GM23248 (cell line): ENCODE measurements around the gene SLC4A8. TPM values are rescaled to one million over a fixed set of nuclear protein-coding genes. Genes with fewer than 3 reads are reported as not detected.

ENCODE experiments used
- DNase-seq: peaks from one replicate; pipeline ENCODE4 v3.0.0-alpha.2; 2015
- H2AFZ ChIP-seq: fragments of 200-600 bp; sonication (generic); 2 replicates; pipeline ENCODE4 v1.6.1; 2016; ENCODE audit warnings: antibody characterized with exemption
- H3F3A ChIP-seq: fragments of 200-600 bp; sonication (generic); 2 replicates; pipeline ENCODE4 v1.6.1; 2016; ENCODE audit warnings: mild to moderate bottlenecking, antibody characterized with exemption, mixed run types; ENCODE audit not compliant: insufficient read depth
- H3K27ac ChIP-seq: fragments of 200-600 bp; sonication (generic); 2 replicates; pipeline ENCODE4 v1.5.1; 2016; ENCODE audit warnings: mild to moderate bottlenecking
- H3K27me3 ChIP-seq: fragments of 200-600 bp; sonication (generic); replicated peaks from 2 replicates; pipeline ENCODE4 v1.6.1; 2016; ENCODE audit warnings: mild to moderate bottlenecking; ENCODE audit not compliant: insufficient read depth
- H3K36me3 ChIP-seq: fragments of 200-600 bp; sonication (generic); 2 replicates; pipeline ENCODE4 v1.6.1; 2016; ENCODE audit warnings: low read depth, mild to moderate bottlenecking
- H3K4me1 ChIP-seq: fragments of 200-600 bp; sonication (generic); 2 replicates; pipeline ENCODE4 v1.6.1; 2016; ENCODE audit warnings: mild to moderate bottlenecking; ENCODE audit not compliant: insufficient read depth
- H3K4me2 ChIP-seq: fragments of 200-600 bp; sonication (generic); one replicate; pipeline ENCODE4 v1.6.1; 2016; ENCODE audit warnings: mild to moderate bottlenecking; ENCODE audit not compliant: unreplicated experiment
- H3K4me3 ChIP-seq: fragments of 200-600 bp; sonication (generic); 2 replicates; pipeline ENCODE4 v1.5.1; 2016; ENCODE audit warnings: mild to moderate bottlenecking
- H3K79me2 ChIP-seq: fragments of 200-600 bp; sonication (generic); 2 replicates; pipeline ENCODE4 v1.6.1; 2016; ENCODE audit warnings: mild to moderate bottlenecking; ENCODE audit not compliant: insufficient read depth
- H3K9ac ChIP-seq: fragments of 200-600 bp; sonication (generic); 2 replicates; pipeline ENCODE4 v1.6.1; 2016; ENCODE audit warnings: mild to moderate bottlenecking
- H3K9me2 ChIP-seq: fragments of 200-600 bp; sonication (generic); 2 replicates; pipeline ENCODE4 v1.6.1; 2016; ENCODE audit warnings: mixed run types, mild to moderate bottlenecking, moderate library complexity; ENCODE audit not compliant: insufficient read depth
- H3K9me3 ChIP-seq: fragments of 200-600 bp; sonication (generic); one replicate; pipeline ENCODE4 v1.6.1; 2017; ENCODE audit warnings: low read depth
- H4K20me1 ChIP-seq: fragments of 200-600 bp; sonication (generic); 2 replicates; pipeline ENCODE4 v1.6.0; 2016; ENCODE audit not compliant: insufficient read depth
- EZH2 ChIP-seq: fragments of 200-600 bp; sonication (generic); IDR thresholded peaks from 2 replicates; pipeline ENCODE4 v1.6.1; 2018; ENCODE audit warnings: antibody characterized with exemption, mild to moderate bottlenecking; ENCODE audit not compliant: insufficient read depth, poor library complexity, severe bottlenecking
- EZH2phosphoT487 ChIP-seq: fragments of 200-600 bp; sonication (generic); IDR thresholded peaks from 2 replicates; pipeline ENCODE4 v1.6.1; 2018; ENCODE audit warnings: antibody characterized with exemption, moderate library complexity, mild to moderate bottlenecking, low read depth; ENCODE audit not compliant: insufficient read depth
- WGBS, 2 experiments: methylation state at CpG; one replicate each; pipeline ENCODE4 v1.1.6; 2015 to 2017; ENCODE audit warnings: low lambda C conversion rate in 2 of 2, low coverage in 1 of 2; ENCODE audit errors: missing lambda C conversion rate in 2 of 2; 5-methylcytosine and 5-hydroxymethylcytosine counted together
- in situ Hi-C: fragments of 300-500 bp; cut with MboI; formaldehyde crosslinking; loops from 2 replicates; pipeline ENCODE4 v1.15.0; 2020
- polyA plus RNA-seq: library from polyadenylated mRNA; unstranded; fragments of >200 nt; fragmentation: Nextera tagmentation; extraction: Ambion mirVana; gene quantifications from 2 replicates; pipeline ENCODE4 v1.2.1, GENCODE V29; 2016
- total RNA-seq: library from RNA; depleted of rRNA; stranded (reverse); fragments of >200 nt; shearing (Covaris generic); gene quantifications from 2 replicates; pipeline ENCODE4 v1.2.3, GENCODE V29; 2014

The SLC4A8 gene
- total and polyA plus RNA-seq, 2 experiments from 2014 or later = 2.6 to 3.1 TPM

DNA sequence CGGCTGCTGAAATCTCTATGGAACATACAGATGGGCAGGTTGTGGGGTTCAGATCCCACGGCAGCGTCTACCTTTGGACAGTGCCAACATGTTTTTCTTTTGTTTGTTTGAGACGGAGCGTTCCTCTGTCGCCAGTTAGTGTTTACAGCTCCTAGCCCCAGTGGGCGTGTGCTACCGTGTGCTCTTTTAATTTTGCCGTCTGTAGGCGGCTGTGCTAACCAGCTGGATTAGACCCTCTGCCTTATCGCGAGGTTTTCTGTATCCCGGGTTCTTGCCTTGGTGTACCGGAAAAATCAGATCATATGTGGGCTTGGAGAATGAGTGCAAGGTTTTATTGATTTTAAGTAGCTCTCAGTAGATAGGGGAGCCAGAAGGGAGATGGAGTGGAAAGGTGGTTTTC, 23.6 kb upstream of the SLC4A8 start:
- TF ChIP-seq EZH2phosphoT487 (no peak), EZH2 (no peak)
- no peaks in the 10 kb centered on the region for H3K79me2 ChIP-seq
- 83% methylated on average over 13 to 14 of the region's 14 CpGs for WGBS, 2 experiments
- H3F3A ChIP-seq = no peaks in the 10 kb centered on the region
- H3K4me3 ChIP-seq = no peak overlapping the region
- no peak overlapping the region for H2AFZ ChIP-seq
- no peaks in the 10 kb centered on the region for H3K36me3 ChIP-seq
- in situ Hi-C loops = no loop called here
- H4K20me1 ChIP-seq = no peaks in the 10 kb centered on the region
- DNase-seq = no peak
- no peaks in the 10 kb centered on the region for H3K9me2 ChIP-seq
- H3K4me1 ChIP-seq = no peaks in the 10 kb centered on the region
- no peak overlapping the region for H3K27ac ChIP-seq
- no peak overlapping the region for H3K4me2 ChIP-seq
- no peak overlapping the region for H3K9ac ChIP-seq
- H3K9me3 ChIP-seq = no peaks in the 10 kb centered on the region
- no peaks in the 10 kb centered on the region for H3K27me3 ChIP-seq

GRCh38 chr12:51401486-51401885, 23.1 kb upstream of the SLC4A8 start:
- no peak overlapping the region for H3K4me2 ChIP-seq
- in situ Hi-C loops = no loop called here
- H3K79me2 ChIP-seq = no peaks in the 10 kb centered on the region
- H3K9me2 ChIP-seq = no peaks in the 10 kb centered on the region
- H3F3A ChIP-seq = no peaks in the 10 kb centered on the region
- no peaks in the 10 kb centered on the region for H3K27me3 ChIP-seq
- H3K27ac ChIP-seq = no peak overlapping the region
- H3K36me3 ChIP-seq = no peaks in the 10 kb centered on the region
- no peak overlapping the region for H3K9ac ChIP-seq
- no peak overlapping the region for H2AFZ ChIP-seq
- no peaks in the 10 kb centered on the region for H3K9me3 ChIP-seq
- TF ChIP-seq EZH2phosphoT487 (no peak), EZH2 (no peak)
- 96 to 97% methylated on average over 11 to 13 of the region's 13 CpGs for WGBS, 2 experiments
- no peak for DNase-seq
- no peaks in the 10 kb centered on the region for H3K4me1 ChIP-seq
- no peaks in the 10 kb centered on the region for H4K20me1 ChIP-seq
- H3K4me3 ChIP-seq = no peak overlapping the region

DNA sequence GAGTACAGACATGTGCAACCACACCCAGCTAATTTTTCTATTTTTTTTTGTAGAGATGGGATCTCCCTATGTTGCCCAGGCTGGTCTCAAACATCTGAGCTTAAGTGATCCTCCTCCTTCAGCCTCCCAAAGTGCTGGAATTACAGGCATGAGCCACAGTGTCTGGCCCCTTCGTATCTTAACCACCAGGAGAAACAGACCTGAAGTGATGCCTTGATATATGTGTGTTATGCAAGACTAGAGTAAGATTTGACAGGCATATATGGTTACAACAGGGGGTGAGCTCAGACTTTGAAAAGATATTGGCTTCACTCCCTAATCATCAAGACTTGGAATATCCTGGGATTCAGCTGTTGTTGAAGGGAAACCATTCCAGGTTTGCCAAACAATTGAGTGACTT, 22.7 kb upstream of the SLC4A8 start:
- Histone ChIP-seq H3F3A (no peaks in the 10 kb centered on the region), H3K4me1 (no peaks in the 10 kb centered on the region), H3K27me3 (no peaks in the 10 kb centered on the region), H3K36me3 (no peaks in the 10 kb centered on the region), H3K9ac (no peak overlapping the region), H4K20me1 (no peaks in the 10 kb centered on the region), H3K27ac (no peak overlapping the region), H3K4me2 (no peak overlapping the region), H3K9me2 (no peaks in the 10 kb centered on the region), H3K79me2 (no peaks in the 10 kb centered on the region), H3K4me3 (no peak overlapping the region), H2AFZ (no peak overlapping the region), H3K9me3 (no peaks in the 10 kb centered on the region)
- in situ Hi-C loops = no loop called here
- TF ChIP-seq EZH2phosphoT487 (no peak), EZH2 (no peak)
- WGBS, 2 experiments = 0% methylated on average over 1 of the region's 1 CpG
- DNase-seq = no peak

DNA sequence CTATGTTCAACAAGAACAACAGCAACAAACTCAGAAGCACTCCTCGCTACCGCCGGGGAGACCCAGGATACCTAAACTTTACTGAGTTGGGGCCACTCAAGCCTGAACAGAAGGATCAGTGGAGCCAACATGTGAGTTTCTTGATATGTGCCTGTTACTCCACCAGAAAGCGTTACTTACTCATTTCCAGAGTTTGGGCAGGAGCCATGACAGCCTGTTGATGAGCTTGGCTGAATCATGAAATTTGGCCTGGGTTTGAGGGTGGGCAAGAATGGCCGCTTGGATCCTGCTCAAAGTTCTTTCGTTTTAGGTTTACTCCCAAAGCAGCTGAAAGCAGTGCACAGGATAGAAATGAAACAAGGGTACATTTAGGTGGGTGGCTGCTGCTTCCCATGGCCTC, 21.5 kb upstream of the SLC4A8 start:
- Histone ChIP-seq H3K27ac (no peak overlapping the region), H3K4me1 (no peaks in the 10 kb centered on the region), H3K4me3 (no peak overlapping the region), H3K79me2 (no peaks in the 10 kb centered on the region), H3K9me3 (no peaks in the 10 kb centered on the region), H3K27me3 (no peaks in the 10 kb centered on the region), H3F3A (no peaks in the 10 kb centered on the region), H3K4me2 (no peak overlapping the region), H3K9me2 (no peaks in the 10 kb centered on the region), H4K20me1 (no peaks in the 10 kb centered on the region), H3K9ac (no peak overlapping the region), H2AFZ (no peak overlapping the region), H3K36me3 (no peaks in the 10 kb centered on the region)
- no peak for DNase-seq
- in situ Hi-C loops = no loop called here
- TF ChIP-seq EZH2 (no peak), EZH2phosphoT487 (no peak)
- 91 to 95% methylated on average over 6 of the region's 6 CpGs for WGBS, 2 experiments

DNA sequence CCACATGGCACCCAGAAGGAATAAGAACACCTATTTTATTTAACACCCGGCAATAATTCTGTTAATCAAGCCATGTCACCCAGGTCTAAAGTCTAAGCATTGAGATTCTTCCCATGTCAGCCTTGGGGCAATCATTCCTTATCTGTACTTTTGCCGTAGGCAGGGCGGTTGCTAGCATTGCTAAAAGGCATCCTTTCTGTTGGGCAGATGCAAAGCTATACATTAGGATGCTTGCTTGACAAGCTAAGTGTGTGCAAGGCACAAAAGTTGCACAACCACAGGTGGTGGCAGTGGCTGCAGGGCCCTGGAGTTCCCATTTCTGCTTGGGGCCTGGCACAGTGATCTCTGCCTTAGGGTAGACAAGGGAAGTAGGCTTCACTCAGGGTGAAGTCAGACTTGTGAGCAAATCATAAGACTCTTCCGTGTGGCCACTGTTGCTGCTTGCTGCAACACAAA, 20.9 kb upstream of the SLC4A8 start:
- no peaks in the 10 kb centered on the region for H3K9me3 ChIP-seq
- H3K36me3 ChIP-seq = no peaks in the 10 kb centered on the region
- H3K4me2 ChIP-seq = no peak overlapping the region
- no peaks in the 10 kb centered on the region for H3K9me2 ChIP-seq
- no peaks in the 10 kb centered on the region for H3K4me1 ChIP-seq
- no peak for DNase-seq
- TF ChIP-seq EZH2phosphoT487 = no peak
- no peak for TF ChIP-seq EZH2
- no peak overlapping the region for H3K27ac ChIP-seq
- in situ Hi-C loops = no loop called here
- H4K20me1 ChIP-seq = no peaks in the 10 kb centered on the region
- 79 to 85% methylated on average over 4 of the region's 4 CpGs for WGBS, 2 experiments
- no peak overlapping the region for H3K9ac ChIP-seq
- no peak overlapping the region for H2AFZ ChIP-seq
- H3K4me3 ChIP-seq = no peak overlapping the region
- no peaks in the 10 kb centered on the region for H3K27me3 ChIP-seq
- no peaks in the 10 kb centered on the region for H3K79me2 ChIP-seq
- no peaks in the 10 kb centered on the region for H3F3A ChIP-seq
